ENCODE data around the gene KRT4. TPM values are rescaled to one million over a fixed set of nuclear protein-coding genes. Genes with fewer than 3 reads are reported as not detected.

KRT4 gene
- total RNA-seq, 2 experiments from 2014 or later, result not detected

GRCh38 chr12:52759695-52760094 lies 54.2 kb downstream of the KRT4 start:
- H2AFZ ChIP-seq (ENCODE audit: low read length), result no peak overlapping the region
- H3K9me3 ChIP-seq (ENCODE audit: low read length), result no peaks in the 10 kb centered on the region
- no peak for DNase-seq (ENCODE audit: low spot score)
- no peaks in the 10 kb centered on the region for H3K36me3 ChIP-seq (ENCODE audit: insufficient read depth, low read length)
- no peaks in the 10 kb centered on the region for H3K79me2 ChIP-seq (ENCODE audit: insufficient read depth, low read depth, low read length)
- ChIA-PET POLR2A (no interaction called here), CTCF (ENCODE audit: unreplicated experiment) (no interaction called here)
- TF ChIP-seq EZH2phosphoT487 (IDR thresholded peaks at IDR 0.05; ENCODE audit: borderline replicate concordance, low read depth, low read length) (no peak), CTCF (conservative IDR thresholded peaks at IDR 0.05; ENCODE audit: low read length) (no peak)
- no peaks in the 10 kb centered on the region for H4K20me1 ChIP-seq (ENCODE audit: insufficient read depth, low read length)
- H3K9me2 ChIP-seq (ENCODE audit: insufficient read depth, low read length), result no peaks in the 10 kb centered on the region
- no peak overlapping the region for H3K4me3 ChIP-seq (ENCODE audit: low read depth, low read length, poor library complexity, severe bottlenecking)
- H3K27ac ChIP-seq (ENCODE audit: low read depth, low read length, poor library complexity, severe bottlenecking), result no peak overlapping the region
- intact Hi-C loops (cut with micrococcal nuclease; ENCODE audit: unreplicated experiment), result no loop called here
- no TSS peak for BruUV-seq (replicated peaks)
- no peak overlapping the region for H3K4me2 ChIP-seq (ENCODE audit: low read length)
- no peaks in the 10 kb centered on the region for H3K4me1 ChIP-seq (ENCODE audit: insufficient read depth, low read length, poor library complexity, severe bottlenecking)

GRCh38 chr12:52759218-52759617 lies 54.7 kb downstream of the KRT4 start:
- Histone ChIP-seq H3K4me2 (ENCODE audit: low read length) (no peak overlapping the region), H3K4me1 (ENCODE audit: insufficient read depth, low read length, poor library complexity, severe bottlenecking) (no peaks in the 10 kb centered on the region), H3K27ac (ENCODE audit: low read depth, low read length, poor library complexity, severe bottlenecking) (no peak overlapping the region), H3K36me3 (ENCODE audit: insufficient read depth, low read length) (no peaks in the 10 kb centered on the region), H3K4me3 (ENCODE audit: low read depth, low read length, poor library complexity, severe bottlenecking) (no peak overlapping the region), H3K9me3 (ENCODE audit: low read length) (no peaks in the 10 kb centered on the region), H4K20me1 (ENCODE audit: insufficient read depth, low read length) (no peaks in the 10 kb centered on the region), H2AFZ (ENCODE audit: low read length) (no peak overlapping the region), H3K79me2 (ENCODE audit: insufficient read depth, low read depth, low read length) (no peaks in the 10 kb centered on the region), H3K9me2 (ENCODE audit: insufficient read depth, low read length) (no peaks in the 10 kb centered on the region)
- CTCF ChIA-PET (ENCODE audit: unreplicated experiment), result no interaction called here
- POLR2A ChIA-PET, result no interaction called here
- intact Hi-C loops (cut with micrococcal nuclease; ENCODE audit: unreplicated experiment), result no loop called here
- no TSS peak for BruUV-seq (replicated peaks)
- no peak for DNase-seq (ENCODE audit: low spot score)
- no peak for TF ChIP-seq EZH2phosphoT487 (IDR thresholded peaks at IDR 0.05; ENCODE audit: borderline replicate concordance, low read depth, low read length)
- no peak for TF ChIP-seq CTCF (conservative IDR thresholded peaks at IDR 0.05; ENCODE audit: low read length)

GRCh38 chr12:52757449-52758176 lies 56.3 kb downstream of the KRT4 start:
- BruUV-seq (replicated peaks), result no TSS peak
- Histone ChIP-seq H3K79me2 (ENCODE audit: insufficient read depth, low read depth, low read length) (no peaks in the 10 kb centered on the region), H3K27ac (ENCODE audit: low read depth, low read length, poor library complexity, severe bottlenecking) (no peak overlapping the region), H3K4me1 (ENCODE audit: insufficient read depth, low read length, poor library complexity, severe bottlenecking) (no peaks in the 10 kb centered on the region), H3K9me3 (ENCODE audit: low read length) (no peaks in the 10 kb centered on the region), H3K9me2 (ENCODE audit: insufficient read depth, low read length) (no peaks in the 10 kb centered on the region), H3K36me3 (ENCODE audit: insufficient read depth, low read length) (no peaks in the 10 kb centered on the region), H3K4me2 (ENCODE audit: low read length) (no peak overlapping the region), H3K4me3 (ENCODE audit: low read depth, low read length, poor library complexity, severe bottlenecking) (no peak overlapping the region), H4K20me1 (ENCODE audit: insufficient read depth, low read length) (no peaks in the 10 kb centered on the region), H2AFZ (ENCODE audit: low read length) (no peak overlapping the region)
- TF ChIP-seq CTCF (conservative IDR thresholded peaks at IDR 0.05; ENCODE audit: low read length) (no peak), EZH2phosphoT487 (IDR thresholded peaks at IDR 0.05; ENCODE audit: borderline replicate concordance, low read depth, low read length) (no peak)
- intact Hi-C loops (cut with micrococcal nuclease; ENCODE audit: unreplicated experiment), result no loop called here
- CTCF ChIA-PET (ENCODE audit: unreplicated experiment), result no interaction called here
- DNase-seq (ENCODE audit: low spot score), result no peak
- POLR2A ChIA-PET, result no interaction called here
